Endometrium (tissue), 2 donors: ENCODE data around the gene FASTKD3.

Source experiments
- FAIRE-seq: peaks from 2 replicates; lab custom pipeline; 2012; peaks lifted over from hg19 to GRCh38; lab: Jason Lieb, UNC
- donor health status: control.
- donor health status: control.

The FASTKD3 gene

DNA sequence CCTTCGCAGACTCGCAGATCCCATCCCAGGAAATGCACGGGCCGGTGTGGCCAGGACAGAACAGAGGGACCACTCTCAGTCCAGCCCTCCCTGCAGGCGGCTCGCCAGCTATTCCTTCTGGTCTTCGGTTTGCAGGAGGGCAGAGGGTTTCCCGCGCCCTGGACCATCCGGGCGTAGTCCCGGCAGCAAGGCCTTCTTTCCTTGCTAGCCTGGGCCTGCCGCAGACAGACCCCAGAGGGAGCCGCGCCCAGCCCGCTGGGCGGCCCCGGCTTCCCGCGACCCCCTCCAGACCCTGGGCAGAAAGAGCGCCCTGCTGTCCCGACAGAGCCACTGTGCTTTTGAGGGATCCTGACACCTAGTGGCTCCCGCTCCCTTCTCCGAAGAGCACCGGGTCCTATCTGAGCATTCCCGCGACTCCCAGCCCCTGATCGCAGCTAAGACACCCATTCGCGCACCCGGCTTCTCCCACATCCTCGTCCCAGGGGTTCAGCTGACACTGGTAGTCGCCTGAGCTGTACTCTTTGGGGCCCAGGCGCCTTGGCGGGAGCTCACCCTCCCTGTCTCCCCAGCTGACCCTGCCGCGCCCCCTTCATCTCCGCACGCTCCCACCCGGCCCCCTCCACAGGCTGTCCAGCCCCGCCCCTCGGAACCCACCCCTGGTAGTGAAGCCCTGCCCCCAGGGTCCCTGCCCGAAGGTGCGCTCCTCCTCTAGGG lies 19.0 kb downstream of the FASTKD3 start:
- FAIRE-seq: no peak

- no peak for FAIRE-seq
Observed at GRCh38 chr5:7848296-7848695, 20.5 kb downstream of the FASTKD3 start.

GRCh38 chr5:7846327-7846726 lies 22.5 kb downstream of the FASTKD3 start:
- no peak for FAIRE-seq

DNA sequence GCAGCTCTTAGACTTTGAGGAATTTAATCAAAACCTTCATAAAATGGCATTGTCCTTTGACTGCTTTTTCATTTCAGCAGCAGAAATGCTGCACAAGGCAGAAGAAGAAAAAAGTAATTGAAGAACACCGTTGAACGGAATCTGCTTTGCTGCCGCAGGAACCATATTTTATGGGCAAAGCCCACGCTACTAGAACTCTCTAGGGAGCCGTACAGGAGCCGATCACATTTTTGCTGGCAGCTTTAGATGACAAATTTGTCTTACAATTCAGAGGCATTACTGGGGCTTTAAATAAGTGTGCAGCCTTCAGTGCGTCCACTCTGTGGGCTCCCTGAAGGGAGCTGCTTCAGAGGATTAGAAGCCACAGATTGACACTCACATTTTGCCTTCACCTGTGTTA lies 23.3 kb downstream of the FASTKD3 start:
- FAIRE-seq: no peak

- FAIRE-seq: no peak
Observed at GRCh38 chr5:7844901-7845300, 23.9 kb downstream of the FASTKD3 start.

- FAIRE-seq: no peak
Observed at GRCh38 chr5:7842531-7842930, 26.3 kb downstream of the FASTKD3 start.

- no peak for FAIRE-seq
Observed at GRCh38 chr5:7837403-7837802, 31.4 kb downstream of the FASTKD3 start.

DNA sequence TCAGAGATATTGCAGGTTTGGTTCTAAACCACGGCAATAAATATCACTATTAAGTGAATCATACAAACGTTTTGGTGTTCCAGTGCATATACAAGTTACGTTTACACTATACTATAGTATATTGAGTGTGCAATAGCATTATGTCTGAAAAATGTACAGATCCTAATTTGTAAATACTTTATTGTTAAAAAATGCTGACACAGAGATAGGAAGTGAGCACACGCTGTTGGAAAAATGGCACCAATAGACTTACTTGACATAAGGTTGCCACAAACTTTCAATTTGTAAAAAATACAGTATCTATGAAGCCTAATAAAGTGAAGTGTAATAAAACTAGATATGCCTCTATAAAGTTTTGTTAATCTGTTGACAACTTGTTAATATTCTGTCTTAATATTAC lies 33.8 kb downstream of the FASTKD3 start:
- FAIRE-seq: no peak

DNA sequence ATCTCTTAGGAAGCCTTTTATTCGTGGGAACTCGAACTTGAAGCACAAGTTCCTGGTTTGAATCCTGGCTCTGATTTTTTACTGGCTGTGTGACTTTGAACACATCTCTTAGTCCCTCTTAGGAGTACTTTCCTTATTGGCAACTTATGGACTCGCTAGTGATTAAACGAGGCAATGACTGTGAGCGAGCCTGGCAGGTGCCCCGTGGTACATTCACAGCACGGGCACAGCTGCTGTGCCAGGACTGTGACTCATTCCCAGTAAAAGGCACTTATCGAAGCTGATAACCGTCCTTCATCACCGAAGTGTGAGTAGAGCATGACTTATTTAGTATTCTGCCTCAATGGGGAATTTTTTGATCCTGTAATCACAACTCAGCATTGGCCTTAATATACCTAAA lies 40.6 kb downstream of the FASTKD3 start:
- FAIRE-seq: no peak

DNA sequence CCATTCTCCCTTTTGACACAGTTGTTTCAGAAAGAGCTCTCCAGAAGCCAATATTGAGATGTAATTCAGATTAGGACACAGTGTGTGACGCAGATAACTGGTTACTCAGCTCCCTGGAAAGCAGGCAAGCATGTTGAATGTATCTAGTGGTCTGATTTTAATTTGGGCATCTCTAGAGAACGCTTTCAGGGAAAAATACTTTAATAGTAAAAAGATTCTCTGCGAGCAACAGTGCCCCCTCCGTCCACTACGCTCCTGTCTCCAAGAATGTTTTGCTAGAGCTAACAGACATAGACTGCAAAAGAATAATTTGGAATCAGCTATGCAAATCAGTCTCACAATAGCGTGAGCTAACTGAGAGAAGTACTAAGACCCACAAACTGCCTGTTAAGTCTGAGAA lies 41.2 kb downstream of the FASTKD3 start:
- no peak for FAIRE-seq

DNA sequence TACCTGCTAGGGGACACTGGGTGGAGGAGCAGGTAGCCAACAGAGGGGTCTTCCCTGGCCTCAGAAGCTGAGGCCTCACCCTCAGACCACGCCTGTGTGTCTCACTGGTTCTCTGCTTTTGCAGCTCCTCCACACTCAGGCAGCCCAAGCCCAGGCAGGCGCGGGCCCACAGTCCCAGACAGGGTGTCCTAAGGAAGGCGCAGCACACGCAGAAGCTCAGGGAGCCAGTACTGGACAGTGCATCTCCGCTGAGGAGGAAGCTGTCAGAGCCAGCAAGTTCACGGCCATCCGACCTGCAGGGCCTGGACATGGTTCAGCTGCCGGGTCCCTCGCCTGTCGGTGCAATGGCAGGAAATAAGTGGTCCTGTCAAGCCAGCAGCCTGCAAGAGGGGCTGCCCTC lies 43.2 kb downstream of the FASTKD3 start:
- FAIRE-seq: no peak

DNA sequence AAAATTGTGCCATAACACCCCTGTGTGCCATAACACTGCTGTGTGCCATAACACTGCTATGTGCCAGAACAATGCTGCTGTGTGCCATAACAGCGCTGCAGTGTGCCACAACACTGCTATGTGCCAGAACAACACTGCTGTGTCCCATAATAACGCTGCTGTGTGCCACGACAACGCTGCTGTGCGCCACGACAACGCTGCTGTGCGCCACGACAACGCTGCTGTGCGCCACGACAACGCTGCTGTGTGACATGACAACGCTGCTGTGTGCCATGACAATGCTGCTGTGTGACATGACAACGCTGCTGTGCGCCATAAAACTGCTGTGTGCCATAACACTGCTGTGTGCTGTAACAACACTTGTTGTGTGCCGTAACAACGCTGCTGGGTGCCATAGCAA lies 43.8 kb downstream of the FASTKD3 start:
- no peak for FAIRE-seq

DNA sequence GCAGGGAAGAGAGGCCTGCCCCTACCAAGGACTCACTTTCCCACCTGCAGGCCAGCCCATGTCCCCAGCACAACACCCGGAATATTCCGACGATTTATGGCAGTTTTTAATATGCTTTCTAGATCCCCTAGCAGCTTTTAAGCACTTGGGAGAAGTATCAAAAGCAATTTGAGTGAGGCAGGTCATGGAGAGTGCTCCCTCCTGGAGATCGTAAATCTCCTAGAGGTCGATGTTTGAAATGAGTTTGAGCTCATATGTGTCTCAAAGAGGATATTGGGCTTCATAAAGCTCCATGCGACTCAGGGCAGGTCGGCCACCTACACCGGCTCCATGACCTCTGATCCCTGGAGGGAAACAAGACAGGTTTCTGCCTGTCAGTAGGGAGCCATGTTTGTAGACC lies 45.2 kb downstream of the FASTKD3 start:
- FAIRE-seq: no peak

- FAIRE-seq: no peak
Observed at GRCh38 chr5:7822449-7822848, 46.4 kb downstream of the FASTKD3 start.

GRCh38 chr5:7816535-7816901 lies 52.3 kb downstream of the FASTKD3 start:
- FAIRE-seq: no peak

- no peak for FAIRE-seq
Observed at GRCh38 chr5:7815892-7816534, 52.8 kb downstream of the FASTKD3 start.

DNA sequence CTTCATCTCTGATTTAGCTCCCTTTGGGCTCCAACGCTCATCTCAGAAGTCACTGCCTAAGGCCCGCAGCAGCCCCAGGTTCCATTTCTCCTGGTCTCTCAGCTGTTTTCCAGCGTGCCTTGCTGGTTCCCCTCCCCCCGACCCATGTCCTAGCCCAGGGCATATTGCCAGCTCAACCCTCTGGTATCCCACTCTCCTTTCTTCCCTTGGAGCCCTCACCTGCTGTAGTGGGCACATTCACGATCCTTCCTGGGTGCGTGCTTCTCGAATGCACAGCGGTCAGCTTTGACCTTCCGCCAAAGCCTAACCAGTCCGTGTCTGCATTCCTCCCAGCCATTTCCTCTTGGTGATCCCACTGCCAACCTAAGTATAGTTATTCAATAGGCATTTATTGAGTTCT lies 54.0 kb downstream of the FASTKD3 start:
- FAIRE-seq: no peak

- no peak for FAIRE-seq
Observed at GRCh38 chr5:7813576-7813975, 55.3 kb downstream of the FASTKD3 start.

- FAIRE-seq: no peak
Observed at GRCh38 chr5:7813007-7813406, 55.8 kb downstream of the FASTKD3 start.

DNA sequence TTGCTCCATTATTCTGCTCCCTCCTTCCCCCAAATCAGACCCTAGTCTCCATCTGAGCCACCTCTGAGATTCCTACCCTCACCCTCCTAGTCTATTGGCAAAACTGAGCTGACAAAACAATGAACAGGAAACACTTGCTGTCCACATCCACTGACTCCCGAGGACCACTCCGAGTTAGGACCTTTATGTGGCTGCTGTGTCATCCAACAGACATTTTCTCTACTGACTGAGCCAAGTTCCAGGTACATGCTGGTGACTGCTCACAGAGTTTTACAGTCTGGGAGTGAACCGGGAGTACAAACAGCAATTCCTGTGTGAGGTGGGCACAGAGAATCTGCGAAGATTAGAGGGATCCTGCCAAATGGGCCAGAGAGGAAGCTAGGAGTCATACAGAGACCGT lies 57.1 kb downstream of the FASTKD3 start:
- FAIRE-seq: no peak
